Loucy (cell line): ENCODE data around the gene TRIP6.

ENCODE experiments used
- H2AFZ ChIP-seq: fragments of 200-600 bp; sonication (generic); 2 replicates; pipeline ENCODE4 v1.6.0; 2016; ENCODE audit warnings: antibody characterized with exemption, mild to moderate bottlenecking, low read length, moderate library complexity
- H3F3A ChIP-seq: fragments of 200-600 bp; 2 replicates; pipeline ENCODE4 v1.6.0; 2016; ENCODE audit warnings: antibody characterized with exemption, low read depth, mild to moderate bottlenecking
- H3K27me3 ChIP-seq: fragments of 200-600 bp; sonication (generic); 2 replicates; pipeline ENCODE4 v1.6.1; 2014; ENCODE audit warnings: low read length, mild to moderate bottlenecking; ENCODE audit not compliant: insufficient read depth, poor library complexity, severe bottlenecking
- H3K36me3 ChIP-seq: fragments of 200-600 bp; sonication (generic); 2 replicates; pipeline ENCODE4 v1.6.1; 2016; ENCODE audit warnings: low read length; ENCODE audit not compliant: insufficient read depth
- H3K4me1 ChIP-seq: fragments of 200-600 bp; sonication (generic); 2 replicates; pipeline ENCODE4 v1.5.1; 2014; ENCODE audit warnings: low read length, mild to moderate bottlenecking; ENCODE audit not compliant: insufficient read depth, poor library complexity, severe bottlenecking
- H3K4me2 ChIP-seq: fragments of 200-600 bp; sonication (generic); 2 replicates; pipeline ENCODE4 v1.6.0; 2014; ENCODE audit warnings: antibody characterized with exemption, low read length, low read depth, mild to moderate bottlenecking; ENCODE audit not compliant: poor library complexity, severe bottlenecking
- H3K4me3 ChIP-seq: fragments of 200-600 bp; sonication (generic); 2 replicates; pipeline ENCODE4 v1.5.1; 2014; ENCODE audit warnings: low read length, mild to moderate bottlenecking, mixed read lengths; ENCODE audit not compliant: poor library complexity, severe bottlenecking
- H3K79me2 ChIP-seq: fragments of 200-600 bp; sonication (generic); 2 replicates; pipeline ENCODE4 v1.6.1; 2014; ENCODE audit warnings: low read length; ENCODE audit not compliant: insufficient read depth
- H3K9ac ChIP-seq: fragments of 200-600 bp; sonication (generic); 2 replicates; pipeline ENCODE4 v1.6.0; 2014; ENCODE audit warnings: mild to moderate bottlenecking, low read depth, low read length, moderate library complexity; ENCODE audit not compliant: poor library complexity, severe bottlenecking
- H3K9me2 ChIP-seq: fragments of 200-600 bp; sonication (generic); replicated peaks from 2 replicates; pipeline ENCODE4 v1.6.1; 2016; ENCODE audit warnings: low read depth, low read length, mixed read lengths
- H3K9me3 ChIP-seq: fragments of 200-600 bp; sonication (generic); 2 replicates; pipeline ENCODE4 v1.6.1; 2014; ENCODE audit warnings: mild to moderate bottlenecking, antibody characterized with exemption, low read length, low read depth; ENCODE audit not compliant: insufficient read depth
- H4K20me1 ChIP-seq: fragments of 200-600 bp; sonication (generic); 2 replicates; pipeline ENCODE4 v1.6.0; 2014; ENCODE audit warnings: antibody characterized with exemption, low read length, mild to moderate bottlenecking; ENCODE audit not compliant: insufficient read depth, poor library complexity, severe bottlenecking
- EZH2phosphoT487 ChIP-seq: fragments of 200-600 bp; IDR thresholded peaks from 2 replicates; pipeline ENCODE4 v1.6.1; 2018; ENCODE audit warnings: antibody characterized with exemption, mild to moderate bottlenecking, moderate library complexity, borderline replicate concordance
- TF ChIP-seq, protein P1 (sequence below): fragments of 200-600 bp; sonication (generic); conservative IDR thresholded peaks from 2 replicates; pipeline ENCODE4 v1.5.1; 2014; ENCODE audit warnings: mild to moderate bottlenecking, antibody characterized with exemption, low read length

The TRIP6 gene

DNA sequence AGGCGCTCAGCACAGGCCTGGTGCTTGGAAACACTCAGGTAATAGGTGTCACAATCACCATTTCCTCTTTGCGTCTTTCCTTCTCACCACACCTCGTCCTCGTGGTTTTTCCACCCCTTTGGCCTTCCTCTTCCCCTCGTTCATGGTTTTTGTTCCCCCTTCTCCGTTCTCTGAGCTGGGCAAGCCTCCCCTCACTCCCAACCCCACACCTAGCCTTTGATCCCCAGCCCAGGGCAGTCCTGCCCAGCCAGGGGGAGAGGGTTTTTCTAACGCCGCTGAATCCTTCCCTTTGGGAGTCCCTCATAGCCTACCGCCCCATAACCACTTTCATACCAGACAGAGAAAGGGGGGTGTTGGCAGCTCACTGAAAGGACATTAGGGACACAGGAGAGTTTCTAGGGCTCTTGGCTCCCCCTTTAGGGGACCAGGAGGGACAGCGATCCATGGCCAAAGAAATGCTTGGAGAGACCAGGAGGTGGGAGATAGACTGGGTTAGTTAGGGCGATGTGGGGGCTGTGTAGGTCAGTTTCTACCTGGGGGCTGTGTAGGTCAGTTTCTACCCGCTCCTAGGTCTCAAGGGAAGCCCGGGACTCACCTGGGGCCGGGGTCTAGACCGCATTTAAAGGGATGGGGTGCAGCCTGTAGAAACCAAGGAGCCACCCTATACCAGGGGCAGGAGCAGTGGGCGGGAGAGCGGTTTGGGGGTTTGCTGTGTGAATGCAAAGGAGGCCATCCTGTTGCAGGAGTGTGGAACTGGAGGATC is 41.3 kb upstream of the TRIP6 start:
- H3K9me2 ChIP-seq, result no peaks in the 10 kb centered on the region
- no peak for TF ChIP-seq EZH2phosphoT487
- TF ChIP-seq, protein P1, sequence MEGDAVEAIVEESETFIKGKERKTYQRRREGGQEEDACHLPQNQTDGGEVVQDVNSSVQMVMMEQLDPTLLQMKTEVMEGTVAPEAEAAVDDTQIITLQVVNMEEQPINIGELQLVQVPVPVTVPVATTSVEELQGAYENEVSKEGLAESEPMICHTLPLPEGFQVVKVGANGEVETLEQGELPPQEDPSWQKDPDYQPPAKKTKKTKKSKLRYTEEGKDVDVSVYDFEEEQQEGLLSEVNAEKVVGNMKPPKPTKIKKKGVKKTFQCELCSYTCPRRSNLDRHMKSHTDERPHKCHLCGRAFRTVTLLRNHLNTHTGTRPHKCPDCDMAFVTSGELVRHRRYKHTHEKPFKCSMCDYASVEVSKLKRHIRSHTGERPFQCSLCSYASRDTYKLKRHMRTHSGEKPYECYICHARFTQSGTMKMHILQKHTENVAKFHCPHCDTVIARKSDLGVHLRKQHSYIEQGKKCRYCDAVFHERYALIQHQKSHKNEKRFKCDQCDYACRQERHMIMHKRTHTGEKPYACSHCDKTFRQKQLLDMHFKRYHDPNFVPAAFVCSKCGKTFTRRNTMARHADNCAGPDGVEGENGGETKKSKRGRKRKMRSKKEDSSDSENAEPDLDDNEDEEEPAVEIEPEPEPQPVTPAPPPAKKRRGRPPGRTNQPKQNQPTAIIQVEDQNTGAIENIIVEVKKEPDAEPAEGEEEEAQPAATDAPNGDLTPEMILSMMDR, result peak; percentile 44
- no peak overlapping the region for H3K4me3 ChIP-seq
- H3K9me3 ChIP-seq, result no peaks in the 10 kb centered on the region
- no peak overlapping the region for H3K9ac ChIP-seq
- no peak overlapping the region for H3K4me2 ChIP-seq
- H2AFZ ChIP-seq, result no peak overlapping the region
- H4K20me1 ChIP-seq, result no peaks in the 10 kb centered on the region
- H3K36me3 ChIP-seq, result no peaks in the 10 kb centered on the region
- peaks cover 8% of the 10 kb centered on the region for H3K27me3 ChIP-seq
- peaks cover 9% of the 10 kb centered on the region for H3K4me1 ChIP-seq
- H3F3A ChIP-seq, result no peaks in the 10 kb centered on the region
- no peaks in the 10 kb centered on the region for H3K79me2 ChIP-seq

DNA sequence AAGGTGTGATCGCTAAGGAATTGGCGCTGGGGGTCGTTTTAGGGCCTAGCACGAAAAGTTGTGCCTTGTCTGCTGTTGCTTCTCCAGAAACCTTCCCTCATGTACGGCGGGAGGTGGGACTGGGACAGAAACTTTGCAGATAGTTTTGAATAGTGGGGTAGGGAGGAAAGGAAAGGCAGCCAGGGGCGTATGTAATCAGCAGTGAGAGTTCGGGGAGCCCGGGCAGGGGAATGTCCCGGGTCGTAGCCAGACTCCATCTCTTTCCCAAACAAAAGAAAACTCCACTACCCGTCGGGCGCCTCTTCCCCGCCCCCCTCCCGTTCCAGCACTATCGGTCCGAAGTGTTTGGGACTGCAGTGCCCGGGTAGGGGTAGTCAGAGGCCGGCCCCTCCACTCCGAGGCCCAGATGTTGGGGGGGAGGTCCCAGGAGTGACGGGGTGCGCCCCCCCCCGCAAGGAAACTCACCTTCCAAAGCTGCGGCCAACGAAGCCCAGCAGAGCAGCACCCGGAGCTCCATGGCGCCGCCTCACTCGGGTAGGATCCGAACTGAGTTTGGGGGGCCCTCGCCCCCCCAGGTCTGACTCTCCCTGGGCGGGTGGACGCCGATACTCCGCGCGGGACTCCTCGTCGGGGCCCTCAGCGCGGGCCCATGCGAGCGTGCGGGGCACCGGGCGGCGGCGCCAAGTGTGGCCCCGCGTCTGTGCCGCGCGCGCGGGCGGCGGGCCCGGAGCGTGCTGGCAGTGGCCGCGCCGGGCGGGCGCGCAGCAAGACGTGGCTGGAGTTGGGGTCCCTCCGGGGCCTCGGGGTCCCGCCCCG is 40.5 kb upstream of the TRIP6 start:
- no peaks in the 10 kb centered on the region for H3K79me2 ChIP-seq
- no peak overlapping the region for H3K4me3 ChIP-seq
- peaks cover 9% of the 10 kb centered on the region for H3K4me1 ChIP-seq
- no peak overlapping the region for H2AFZ ChIP-seq
- H4K20me1 ChIP-seq, result no peaks in the 10 kb centered on the region
- H3K9me2 ChIP-seq, result no peaks in the 10 kb centered on the region
- no peak overlapping the region for H3K4me2 ChIP-seq
- H3F3A ChIP-seq, result no peaks in the 10 kb centered on the region
- peaks cover 8% of the 10 kb centered on the region for H3K27me3 ChIP-seq
- no peak overlapping the region for H3K9ac ChIP-seq
- no peaks in the 10 kb centered on the region for H3K36me3 ChIP-seq
- H3K9me3 ChIP-seq, result no peaks in the 10 kb centered on the region
- no peak for TF ChIP-seq EZH2phosphoT487
- TF ChIP-seq, protein P1, result no peak

DNA sequence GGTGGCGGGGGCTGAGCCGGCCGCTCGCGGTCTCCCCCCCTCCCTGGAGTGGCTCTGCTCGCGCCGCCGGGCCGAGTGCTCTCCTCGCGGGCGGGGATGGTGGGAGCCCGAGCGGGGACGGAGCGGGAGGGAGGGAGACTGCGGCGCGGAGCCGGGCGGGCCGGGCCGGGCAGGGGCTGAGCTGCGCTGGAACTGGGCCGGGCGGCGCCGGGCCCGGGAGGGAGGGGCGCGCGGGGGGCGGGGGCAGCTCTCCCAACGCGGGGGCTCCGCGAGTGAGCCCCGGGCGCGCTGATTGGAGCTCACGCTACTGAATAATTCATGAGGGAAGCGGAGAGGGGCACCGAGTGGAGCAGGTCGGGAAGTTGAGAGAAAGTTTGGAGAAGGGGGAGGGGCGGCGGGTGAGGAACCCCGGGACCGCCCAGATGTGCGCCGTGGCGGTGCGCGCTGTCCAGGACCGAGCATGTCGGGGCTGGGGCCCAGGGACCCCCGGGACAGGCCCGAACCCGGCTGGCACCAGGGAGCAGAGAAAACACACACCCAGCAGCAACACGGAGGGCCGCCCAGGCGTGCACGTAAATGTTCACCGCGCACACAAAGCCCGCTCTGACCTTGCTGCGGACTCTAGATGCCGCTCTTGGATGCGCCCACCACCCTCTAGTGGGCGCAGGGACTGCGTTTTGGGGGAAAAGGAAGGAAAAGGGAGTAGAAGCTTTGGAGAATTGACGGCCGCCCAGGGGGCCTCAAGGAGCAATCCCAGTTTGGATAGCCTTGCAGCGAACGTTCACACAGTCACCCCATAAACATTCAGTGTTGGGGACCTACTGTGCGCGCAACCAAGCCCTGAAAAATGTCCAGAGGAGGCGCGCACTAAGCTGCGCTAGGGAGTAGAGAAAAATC is 39.6 kb upstream of the TRIP6 start, which contains the start of gene EPHB4:
Gene EPHB4 (minus strand): TSS at position 194 of the 897 bp plus-strand sequence. CDS start 493 bp downstream, outside the sequence.
- Histone ChIP-seq H2AFZ (peak within 1 kb of the TSS; percentile 65), H3K9ac (no peak within 1 kb of the TSS)
- TF ChIP-seq EZH2phosphoT487, result no peak
- TF ChIP-seq, protein P1, result peak; percentile 31

More for the DNA sequence above, 39.6 kb upstream of the TRIP6 start, which contains the start of gene EPHB4:
- no peaks in the 10 kb centered on the region for H3K9me3 ChIP-seq
- peaks cover 9% of the 10 kb centered on the region for H3K4me1 ChIP-seq
- no peaks in the 10 kb centered on the region for H3K9me2 ChIP-seq
- H3K27me3 ChIP-seq, result peaks cover 8% of the 10 kb centered on the region
- H3K36me3 ChIP-seq, result no peaks in the 10 kb centered on the region
- peak within 1 kb of the TSS; percentile 40 for H3K4me2 ChIP-seq
- H3F3A ChIP-seq, result no peaks in the 10 kb centered on the region
- H3K4me3 ChIP-seq, result peak within 1 kb of the TSS; percentile 52
- H3K79me2 ChIP-seq, result no peaks in the 10 kb centered on the region
- no peaks in the 10 kb centered on the region for H4K20me1 ChIP-seq
